ENCODE results near the gene RNASE11.
"Not testable (repeated sequence)": the region's sequence is repeated elsewhere in the genome, so short reads cannot be mapped to it uniquely, and the experiment has no call there.

Gene RNASE11

GRCh38 chr14:20578325-20578724 lies 9.5 kb downstream of the RNASE11 start:
- DNase-seq = no peak

GRCh38 chr14:20572382-20572990 lies 15.3 kb downstream of the RNASE11 start:
- not testable (repeated sequence) for DNase-seq

- DNase-seq = not testable (repeated sequence)
Observed at GRCh38 chr14:20570720-20571119, 17.1 kb downstream of the RNASE11 start.

GRCh38 chr14:20569865-20570264 lies 17.9 kb downstream of the RNASE11 start:
- DNase-seq = not testable (repeated sequence)

GRCh38 chr14:20569066-20569465 lies 18.7 kb downstream of the RNASE11 start:
- DNase-seq = no peak

GRCh38 chr14:20568393-20568792 lies 19.4 kb downstream of the RNASE11 start:
- DNase-seq = no peak

GRCh38 chr14:20567199-20567598 lies 20.6 kb downstream of the RNASE11 start:
- DNase-seq = not testable (repeated sequence)

- no peak for DNase-seq
Observed at GRCh38 chr14:20564501-20564997, 23.3 kb downstream of the RNASE11 start.

GRCh38 chr14:20563971-20564370 lies 23.8 kb downstream of the RNASE11 start:
- DNase-seq = no peak

GRCh38 chr14:20560961-20561360 lies 26.8 kb downstream of the RNASE11 start, which contains the start of gene RNASE9:
Gene RNASE9, minus strand, starts transcription at chr14:20561047.
- no peak for DNase-seq

- no peak for DNase-seq
Observed at GRCh38 chr14:20559461-20559904, 28.3 kb downstream of the RNASE11 start.

GRCh38 chr14:20557212-20557542 lies 30.6 kb downstream of the RNASE11 start:
- no peak for DNase-seq

GRCh38 chr14:20556500-20557211 lies 31.1 kb downstream of the RNASE11 start:
- no peak for DNase-seq

- no peak for DNase-seq
Observed at GRCh38 chr14:20555845-20556244, 32.0 kb downstream of the RNASE11 start.

- DNase-seq = no peak
Observed at GRCh38 chr14:20553024-20553423, 34.8 kb downstream of the RNASE11 start.

GRCh38 chr14:20551606-20552005 lies 36.2 kb downstream of the RNASE11 start:
- DNase-seq = no peak

GRCh38 chr14:20550926-20551325 lies 36.9 kb downstream of the RNASE11 start:
- DNase-seq = no peak

- DNase-seq = no peak
Observed at GRCh38 chr14:20548414-20549158, 39.2 kb downstream of the RNASE11 start.

- no peak for DNase-seq
Observed at GRCh38 chr14:20546877-20547276, 40.9 kb downstream of the RNASE11 start.

- no peak for DNase-seq
Observed at GRCh38 chr14:20539906-20540305, 47.9 kb downstream of the RNASE11 start.

Data from NK-92 treated with Interleukin-12 subunit alpha and Interleukin-12 subunit beta, amount 100 ng/mL, for 24 hours (cell line).